NCI-H526 treated with DMSO at 0.1 percent for 48 hours (cell line): ENCODE measurements around the gene RXRA.

Experiments used
- DNase-seq: peaks from one replicate; lab custom pipeline; 2025; lab: John Stamatoyannopoulos, UW

The RXRA gene

GRCh38 chr9:134400283-134400682, 74.0 kb downstream of the RXRA start:
- no peak for DNase-seq

- no peak for DNase-seq
Observed at GRCh38 chr9:134401391-134401790, 75.1 kb downstream of the RXRA start.

GRCh38 chr9:134402182-134402581, 75.9 kb downstream of the RXRA start:
- no peak for DNase-seq

- DNase-seq, result no peak
Observed at GRCh38 chr9:134403292-134403681, 77.0 kb downstream of the RXRA start.

GRCh38 chr9:134403682-134404301, 77.5 kb downstream of the RXRA start:
- DNase-seq, result no peak

- DNase-seq, result no peak
Observed at GRCh38 chr9:134404376-134405358, 78.4 kb downstream of the RXRA start.

- no peak for DNase-seq
Observed at GRCh38 chr9:134405527-134405926, 79.3 kb downstream of the RXRA start.

- no peak for DNase-seq
Observed at GRCh38 chr9:134406366-134407120, 80.3 kb downstream of the RXRA start.

- peak; percentile 9 for DNase-seq
Observed at GRCh38 chr9:134407121-134407779, 81.0 kb downstream of the RXRA start.

GRCh38 chr9:134408389-134408788, 82.1 kb downstream of the RXRA start:
- DNase-seq, result no peak

- DNase-seq, result no peak
Observed at GRCh38 chr9:134408939-134409737, 82.9 kb downstream of the RXRA start.

- no peak for DNase-seq
Observed at GRCh38 chr9:134410071-134410834, 84.0 kb downstream of the RXRA start.

GRCh38 chr9:134410835-134411217, 84.6 kb downstream of the RXRA start:
- no peak for DNase-seq

GRCh38 chr9:134411440-134412297, 85.4 kb downstream of the RXRA start:
- no peak for DNase-seq

GRCh38 chr9:134412298-134412711, 86.0 kb downstream of the RXRA start:
- no peak for DNase-seq

- DNase-seq, result no peak
Observed at GRCh38 chr9:134413112-134413715, 87.0 kb downstream of the RXRA start.

GRCh38 chr9:134413890-134414623, 87.8 kb downstream of the RXRA start:
- peak; percentile 11 for DNase-seq

- no peak for DNase-seq
Observed at GRCh38 chr9:134414900-134415425, 88.7 kb downstream of the RXRA start.
